MM.1S (cell line): ENCODE measurements around the gene AGPAT3.

Source experiments
- CTCF ChIP-seq: fragments of 300-600 bp; sonication (generic); IDR thresholded peaks from 2 replicates; pipeline ENCODE4 v1.5.1; 2016; ENCODE audit warnings: antibody characterized with exemption, low read length, mixed read lengths
- EZH2 ChIP-seq: fragments of 300-600 bp; sonication (generic); optimal IDR thresholded peaks from 2 replicates; pipeline ENCODE3; 2017; ENCODE audit warnings: low read depth, mild to moderate bottlenecking, antibody characterized with exemption, low read length, mixed read lengths

- no peak for TF ChIP-seq CTCF
- no peak for TF ChIP-seq EZH2
These were observed 25.0 kb downstream of the AGPAT3 start for GRCh38 chr21:43890042-43890441.
